Mucosa of descending colon (tissue), 3 donors: ENCODE data around the gene PADI1. TPM values are rescaled to one million over a fixed set of nuclear protein-coding genes. Genes with fewer than 3 reads are reported as not detected.
A peak's percentile ranks its signal among the peaks of the same experiment; 100 is the strongest.

ENCODE experiments used
- ATAC-seq: fragments of 200-7000 bp; cut with Tn5 transposase; one replicate; pipeline ENCODE4 v1.9.1; 2020; ENCODE audit warnings: mild to moderate bottlenecking, moderate library complexity
- DNase-seq, 3 donors: peaks; one replicate each; pipeline ENCODE4 v3.0.0-alpha.2; 2020
- H3K36me3 ChIP-seq: fragments of 200-600 bp; one replicate; pipeline ENCODE4 v1.8.0; 2021; ENCODE audit warnings: low read depth, mild to moderate bottlenecking
- H3K4me1 ChIP-seq: fragments of 200-600 bp; one replicate; pipeline ENCODE4 v1.8.0; 2021; ENCODE audit warnings: low read depth, mild to moderate bottlenecking
- H3K4me3 ChIP-seq: fragments of 200-600 bp; one replicate; pipeline ENCODE4 v1.8.0; 2021; ENCODE audit warnings: mild to moderate bottlenecking
- H3K9me3 ChIP-seq: fragments of 200-600 bp; one replicate; pipeline ENCODE4 v1.8.0; 2021; ENCODE audit warnings: mild to moderate bottlenecking
- CTCF ChIP-seq: fragments of 200-600 bp; IDR thresholded peaks from one replicate; pipeline ENCODE4 v1.8.0; 2022; ENCODE audit warnings: antibody characterized with exemption, mild to moderate bottlenecking
- intact Hi-C, 2 donors: fragments of 100-400 bp; cut with DNase I in 1 of 2; cut with micrococcal nuclease in 1 of 2; formaldehyde crosslinking; loops; one replicate each; pipeline versions ENCODE4 v1.11.0 to v1.11.1; 2022; cut with DNase I, micrococcal nuclease
- total RNA-seq, 3 donors: library from RNA; stranded (reverse); fragmentation: NEBNext Ultra II Directional in 2 of 3; extraction: Animal tissue kit (Norgen Biotek cat#: 25700) in 2 of 3; gene quantifications; one replicate each; pipeline versions ENCODE4 v1.2.1 to v1.2.4, GENCODE V29; 2021 to 2023
- donor health status: DM: no; HTN: no; CAD: no; lungs with moderate emphysema.
- donor health status: DM: no; HTN: no; CAD: no.
- donor health status: DM: no; HTN: yes; CAD: no.

PADI1 gene
- total RNA-seq, 3 donors from 2014 or later = 0.25 to 0.65 (median 0.38) TPM

- intact Hi-C loops = no loop called here
Measured at GRCh38 chr1:17230671-17231310, 25.9 kb downstream of the PADI1 start.

GRCh38 chr1:17232759-17233661 is 28.1 kb downstream of the PADI1 start:
- H3K4me1 ChIP-seq = peaks cover 25% of the 10 kb centered on the region
- no peak overlapping the region for H3K4me3 ChIP-seq
- no peaks in the 10 kb centered on the region for H3K36me3 ChIP-seq
- DNase-seq (peak in 2 of 3 donors; percentile 54 to 59), ATAC-seq (peak; percentile 59)
- intact Hi-C loops = no loop called here
- no peaks in the 10 kb centered on the region for H3K9me3 ChIP-seq
- TF ChIP-seq CTCF = no peak

More at GRCh38 chr1:17230671-17231310, 25.9 kb downstream of the PADI1 start:
- H3K4me1 ChIP-seq = peaks cover 28% of the 10 kb centered on the region
- H3K36me3 ChIP-seq = no peaks in the 10 kb centered on the region
- no peak for DNase-seq
- no peak overlapping the region for H3K4me3 ChIP-seq
- no peaks in the 10 kb centered on the region for H3K9me3 ChIP-seq
- no peak for TF ChIP-seq CTCF
- ATAC-seq = no peak

GRCh38 chr1:17233675-17234320 is 28.9 kb downstream of the PADI1 start:
- Histone ChIP-seq H3K4me3 (no peak overlapping the region), H3K4me1 (peaks cover 25% of the 10 kb centered on the region), H3K36me3 (no peaks in the 10 kb centered on the region), H3K9me3 (no peaks in the 10 kb centered on the region)
- intact Hi-C loops = no loop called here
- TF ChIP-seq CTCF = no peak
- DNase-seq = peak; percentile 90 to 91 (median 91)
- ATAC-seq = peak; percentile 82

GRCh38 chr1:17234405-17234804 is 29.5 kb downstream of the PADI1 start:
- intact Hi-C loops = no loop called here
- no peak for TF ChIP-seq CTCF
- H3K9me3 ChIP-seq = no peaks in the 10 kb centered on the region
- H3K4me3 ChIP-seq = no peak overlapping the region
- DNase-seq (no peak), ATAC-seq (no peak)
- peaks cover 25% of the 10 kb centered on the region for H3K4me1 ChIP-seq
- H3K36me3 ChIP-seq = no peaks in the 10 kb centered on the region

- no peak overlapping the region for H3K4me3 ChIP-seq
- no peaks in the 10 kb centered on the region for H3K36me3 ChIP-seq
- intact Hi-C loops = no loop called here
- DNase-seq (peak in 1 of 3 donors; percentile 47), ATAC-seq (peak; percentile 7)
- peaks cover 25% of the 10 kb centered on the region for H3K4me1 ChIP-seq
- H3K9me3 ChIP-seq = no peaks in the 10 kb centered on the region
- TF ChIP-seq CTCF = no peak
Measured at GRCh38 chr1:17235135-17235885, 30.4 kb downstream of the PADI1 start.
